GM23248 (cell line): ENCODE results near the gene FOXR1.

Experiments
- EZH2 ChIP-seq: fragments of 200-600 bp; sonication (generic); IDR thresholded peaks from 2 replicates; pipeline ENCODE4 v1.6.1; 2018; ENCODE audit warnings: antibody characterized with exemption, mild to moderate bottlenecking; ENCODE audit not compliant: insufficient read depth, poor library complexity, severe bottlenecking
- EZH2phosphoT487 ChIP-seq: fragments of 200-600 bp; sonication (generic); IDR thresholded peaks from 2 replicates; pipeline ENCODE4 v1.6.1; 2018; ENCODE audit warnings: antibody characterized with exemption, moderate library complexity, mild to moderate bottlenecking, low read depth; ENCODE audit not compliant: insufficient read depth

- TF ChIP-seq EZH2 (no peak), EZH2phosphoT487 (no peak)
Measured at GRCh38 chr11:118947091-118947490, 24.5 kb upstream of the FOXR1 start.
